HG03457 (cell line): Measurements from ENCODE around the gene FREM2.

ENCODE experiments used
- ATAC-seq: cut with Tn5 transposase; IDR thresholded peaks from one replicate; pipeline ENCODE4 v1.9.1; 2021; ENCODE audit warnings: moderate number of reproducible peaks; ENCODE audit not compliant: unreplicated experiment

FREM2 gene

GRCh38 chr13:38686577-38687245 lies at the start of gene FREM2:
Gene FREM2 (plus strand): TSS chr13:38687077. CDS start chr13:38687345, 268 bp downstream.
- ATAC-seq: no peak

- no peak for ATAC-seq
Observed at GRCh38 chr13:38637576-38637975, 49.3 kb upstream of the FREM2 start.

GRCh38 chr13:38641164-38641948 lies 45.5 kb upstream of the FREM2 start:
- ATAC-seq: no peak

- ATAC-seq: no peak
Observed at GRCh38 chr13:38647312-38647711, 39.6 kb upstream of the FREM2 start.

GRCh38 chr13:38648912-38649311 lies 38.0 kb upstream of the FREM2 start:
- no peak for ATAC-seq

GRCh38 chr13:38656699-38657098 lies 30.2 kb upstream of the FREM2 start:
- no peak for ATAC-seq

- no peak for ATAC-seq
Observed at GRCh38 chr13:38657191-38657590, 29.7 kb upstream of the FREM2 start.

GRCh38 chr13:38658906-38659305 lies 28.0 kb upstream of the FREM2 start:
- no peak for ATAC-seq

- no peak for ATAC-seq
Observed at GRCh38 chr13:38661010-38661675, 25.7 kb upstream of the FREM2 start.

- no peak for ATAC-seq
Observed at GRCh38 chr13:38662362-38662761, 24.5 kb upstream of the FREM2 start.

- no peak for ATAC-seq
Observed at GRCh38 chr13:38664906-38665305, 22.0 kb upstream of the FREM2 start.

- ATAC-seq: no peak
Observed at GRCh38 chr13:38667526-38668109, 19.3 kb upstream of the FREM2 start.

- ATAC-seq: no peak
Observed at GRCh38 chr13:38669234-38669964, 17.5 kb upstream of the FREM2 start.

GRCh38 chr13:38670627-38671026 lies 16.2 kb upstream of the FREM2 start:
- ATAC-seq: no peak

- ATAC-seq: no peak
Observed at GRCh38 chr13:38671980-38672379, 14.9 kb upstream of the FREM2 start.

- ATAC-seq: no peak
Observed at GRCh38 chr13:38674208-38674607, 12.7 kb upstream of the FREM2 start.

GRCh38 chr13:38680912-38681311 lies 6.0 kb upstream of the FREM2 start:
- no peak for ATAC-seq

GRCh38 chr13:38684714-38685113 lies 2.2 kb upstream of the FREM2 start:
- no peak for ATAC-seq

- no peak for ATAC-seq
Observed at GRCh38 chr13:38685431-38685830, 1.4 kb upstream of the FREM2 start.

GRCh38 chr13:38685974-38686576 lies 802 bp upstream of the FREM2 start:
- no peak for ATAC-seq
